Thoracic aorta (tissue), 2 donors: ENCODE results near the gene AUTS2. TPM values are rescaled to one million over a fixed set of nuclear protein-coding genes. Genes with fewer than 3 reads are reported as not detected.

Experiments used
- ATAC-seq: fragments of 150-250 bp; one replicate; pipeline ENCODE4 v1.8.0; 2017; ENCODE audit warnings: low read depth; ENCODE audit not compliant: insufficient number of reproducible peaks, low FRiP score
- DNase-seq: peaks from one replicate; pipeline ENCODE4 v3.0.0-alpha.2; 2020; ENCODE audit warnings: low spot score
- H3K27ac ChIP-seq, 2 donors: fragments of 200-600 bp; sonication (generic); 1 replicate in 1 of 2; 2 replicates in 1 of 2; pipeline ENCODE4 v1.5.1; 2016; ENCODE audit warnings: mild to moderate bottlenecking in 2 of 2, moderate library complexity in 2 of 2
- H3K27me3 ChIP-seq: fragments of 200-600 bp; sonication (generic); replicated peaks from 2 replicates; pipeline ENCODE4 v1.6.0; 2016; ENCODE audit warnings: mild to moderate bottlenecking; ENCODE audit not compliant: insufficient read depth
- H3K36me3 ChIP-seq: fragments of 200-600 bp; sonication (generic); one replicate; pipeline ENCODE4 v1.5.1; 2016
- H3K4me1 ChIP-seq, 2 donors: fragments of 200-600 bp; sonication (generic); 1 replicate in 1 of 2; 2 replicates in 1 of 2; pipeline versions ENCODE4 v1.5.1 to v1.6.0; 2016; ENCODE audit warnings: low read depth in 2 of 2, mild to moderate bottlenecking in 1 of 2; ENCODE audit not compliant: control insufficient read depth in 1 of 2
- H3K4me3 ChIP-seq: fragments of 200-600 bp; sonication (generic); 2 replicates; pipeline ENCODE4 v1.5.1; 2016; ENCODE audit warnings: mild to moderate bottlenecking
- H3K9me3 ChIP-seq: fragments of 200-600 bp; sonication (generic); 2 replicates; pipeline ENCODE4 v1.5.1; 2016
- total RNA-seq, 2 donors: library from RNA; depleted of rRNA; stranded (reverse); fragments of >200 nt; gene quantifications; one replicate each; pipeline versions ENCODE4 v1.1.0 to v1.2.3, GENCODE V29; 2016
- TF ChIP-seq, protein P1 (sequence below): fragments of 200-600 bp; sonication (generic); IDR thresholded peaks from one replicate; pipeline ENCODE4 v1.5.1; 2019; ENCODE audit warnings: antibody characterized with exemption

Gene AUTS2
- total RNA-seq, 2 donors from 2014 or later: 49.4 to 101 TPM

DNA sequence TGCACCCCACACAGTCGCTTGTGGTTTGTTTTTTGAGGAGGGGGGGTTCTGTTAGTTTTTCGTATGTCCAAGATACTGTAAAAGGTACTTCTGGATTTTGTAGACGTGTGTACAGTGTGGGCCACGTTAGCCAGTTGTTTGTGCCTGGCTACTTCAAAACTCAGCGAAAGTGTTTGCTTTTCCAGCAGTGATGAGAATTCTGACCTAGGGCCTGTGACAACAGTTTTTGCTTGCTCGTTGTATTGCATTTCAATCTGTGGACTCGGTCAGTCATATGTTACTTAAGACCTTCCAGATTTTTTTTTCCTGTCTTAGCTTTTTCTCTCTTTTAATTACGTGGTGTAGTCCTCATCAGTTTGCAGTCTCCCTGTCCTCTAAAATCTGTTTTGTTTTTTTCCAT, 1194.8 kb downstream of the AUTS2 start:
- H3K36me3 ChIP-seq: peaks cover 33% of the 10 kb centered on the region
- H3K4me3 ChIP-seq: no peak overlapping the region
- DNase-seq (no peak), ATAC-seq (no peak)
- no peaks in the 10 kb centered on the region for H3K4me1 ChIP-seq
- TF ChIP-seq, protein P1, sequence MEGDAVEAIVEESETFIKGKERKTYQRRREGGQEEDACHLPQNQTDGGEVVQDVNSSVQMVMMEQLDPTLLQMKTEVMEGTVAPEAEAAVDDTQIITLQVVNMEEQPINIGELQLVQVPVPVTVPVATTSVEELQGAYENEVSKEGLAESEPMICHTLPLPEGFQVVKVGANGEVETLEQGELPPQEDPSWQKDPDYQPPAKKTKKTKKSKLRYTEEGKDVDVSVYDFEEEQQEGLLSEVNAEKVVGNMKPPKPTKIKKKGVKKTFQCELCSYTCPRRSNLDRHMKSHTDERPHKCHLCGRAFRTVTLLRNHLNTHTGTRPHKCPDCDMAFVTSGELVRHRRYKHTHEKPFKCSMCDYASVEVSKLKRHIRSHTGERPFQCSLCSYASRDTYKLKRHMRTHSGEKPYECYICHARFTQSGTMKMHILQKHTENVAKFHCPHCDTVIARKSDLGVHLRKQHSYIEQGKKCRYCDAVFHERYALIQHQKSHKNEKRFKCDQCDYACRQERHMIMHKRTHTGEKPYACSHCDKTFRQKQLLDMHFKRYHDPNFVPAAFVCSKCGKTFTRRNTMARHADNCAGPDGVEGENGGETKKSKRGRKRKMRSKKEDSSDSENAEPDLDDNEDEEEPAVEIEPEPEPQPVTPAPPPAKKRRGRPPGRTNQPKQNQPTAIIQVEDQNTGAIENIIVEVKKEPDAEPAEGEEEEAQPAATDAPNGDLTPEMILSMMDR: no peak
- H3K9me3 ChIP-seq: no peaks in the 10 kb centered on the region
- H3K27me3 ChIP-seq: no peaks in the 10 kb centered on the region
- H3K27ac ChIP-seq: no peak overlapping the region

DNA sequence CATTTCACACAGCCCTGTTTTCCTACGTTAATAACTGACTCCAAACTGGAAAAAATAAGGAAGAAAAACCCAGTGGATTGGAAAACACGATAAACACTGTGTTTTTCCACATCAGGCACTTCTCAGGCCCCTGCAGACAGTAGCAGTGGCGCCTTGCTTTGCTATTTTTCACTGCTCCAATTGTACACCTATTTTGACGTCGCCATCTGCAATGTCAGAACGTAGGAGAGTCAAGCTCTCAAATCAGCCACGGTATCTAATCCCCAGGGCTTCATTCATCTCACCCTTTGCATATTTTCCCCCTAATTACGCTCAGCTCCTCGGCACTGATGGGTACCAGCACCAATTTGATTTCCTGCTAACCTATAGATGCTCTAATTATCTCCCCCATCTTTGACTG, 1195.5 kb downstream of the AUTS2 start:
- TF ChIP-seq, protein P1: no peak
- Histone ChIP-seq H3K27me3 (no peaks in the 10 kb centered on the region), H3K4me3 (no peak overlapping the region), H3K36me3 (peaks cover 30% of the 10 kb centered on the region), H3K4me1 (no peaks in the 10 kb centered on the region), H3K9me3 (no peaks in the 10 kb centered on the region), H3K27ac (no peak overlapping the region)
- DNase-seq (no peak), ATAC-seq (no peak)

DNA sequence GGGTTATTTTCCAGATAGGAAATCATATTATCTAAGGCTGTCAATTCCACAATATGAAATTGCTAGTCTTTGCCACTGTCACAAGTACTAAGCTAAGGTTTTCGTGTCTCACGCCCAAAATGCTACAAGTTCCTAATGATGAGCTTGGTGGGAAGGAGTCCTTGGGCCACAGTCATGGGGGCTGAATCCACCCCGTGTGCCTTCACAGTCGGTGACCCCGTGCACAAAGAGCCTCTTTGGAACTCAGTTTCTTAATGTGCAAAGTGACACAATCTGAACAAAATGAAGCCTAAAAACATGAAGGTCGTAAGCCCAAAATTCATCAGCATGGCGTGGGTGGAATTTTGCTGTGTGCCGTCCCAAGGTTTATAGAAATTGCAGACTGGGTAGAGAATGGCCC, 1196.7 kb downstream of the AUTS2 start:
- TF ChIP-seq, protein P1: no peak
- no peak for ATAC-seq

GRCh38 chr7:70795948-70796347, 1197.7 kb downstream of the AUTS2 start:
- H3K9me3 ChIP-seq: peaks cover 19% of the 10 kb centered on the region
- peaks cover 8% of the 10 kb centered on the region for H3K36me3 ChIP-seq
- TF ChIP-seq, protein P1: no peak
- H3K4me3 ChIP-seq: no peak overlapping the region
- no peak for ATAC-seq
- no peak for DNase-seq
- H3K4me1 ChIP-seq: no peaks in the 10 kb centered on the region
- no peak overlapping the region for H3K27ac ChIP-seq
- H3K27me3 ChIP-seq: no peaks in the 10 kb centered on the region

More for the DNA sequence above, 1196.7 kb downstream of the AUTS2 start:
- H3K27ac ChIP-seq: no peak overlapping the region
- H3K36me3 ChIP-seq: peaks cover 18% of the 10 kb centered on the region
- H3K27me3 ChIP-seq: no peaks in the 10 kb centered on the region
- no peaks in the 10 kb centered on the region for H3K4me1 ChIP-seq
- DNase-seq: no peak
- peaks cover 9% of the 10 kb centered on the region for H3K9me3 ChIP-seq
- H3K4me3 ChIP-seq: no peak overlapping the region

DNA sequence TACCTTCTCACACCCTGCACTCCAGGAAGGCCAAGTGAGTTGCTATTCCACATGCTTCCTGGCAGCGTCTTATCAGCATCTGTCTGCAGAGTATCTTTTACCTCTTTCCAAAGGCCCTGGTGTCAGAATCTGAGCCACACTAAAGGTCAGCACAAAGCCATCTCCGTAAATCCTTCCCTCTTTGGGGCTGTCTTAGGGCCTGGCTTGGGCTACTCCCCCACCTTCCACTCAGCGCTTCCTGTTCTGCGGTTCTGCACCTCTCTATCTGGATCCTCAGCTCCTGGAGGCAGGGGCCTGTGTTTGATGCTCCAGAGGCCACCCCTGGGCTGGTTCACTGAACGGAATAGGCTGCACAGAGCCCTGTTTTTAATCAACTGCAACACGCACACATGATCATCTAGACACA, 1198.8 kb downstream of the AUTS2 start:
- H3K36me3 ChIP-seq: peaks cover 5% of the 10 kb centered on the region
- no peak overlapping the region for H3K4me3 ChIP-seq
- no peak overlapping the region for H3K27ac ChIP-seq
- H3K27me3 ChIP-seq: no peaks in the 10 kb centered on the region
- peaks cover 21% of the 10 kb centered on the region for H3K9me3 ChIP-seq
- ATAC-seq (no peak), DNase-seq (no peak)
- TF ChIP-seq, protein P1: no peak
- H3K4me1 ChIP-seq: no peaks in the 10 kb centered on the region
